Measurements from ENCODE around the gene DCDC1.

DNA sequence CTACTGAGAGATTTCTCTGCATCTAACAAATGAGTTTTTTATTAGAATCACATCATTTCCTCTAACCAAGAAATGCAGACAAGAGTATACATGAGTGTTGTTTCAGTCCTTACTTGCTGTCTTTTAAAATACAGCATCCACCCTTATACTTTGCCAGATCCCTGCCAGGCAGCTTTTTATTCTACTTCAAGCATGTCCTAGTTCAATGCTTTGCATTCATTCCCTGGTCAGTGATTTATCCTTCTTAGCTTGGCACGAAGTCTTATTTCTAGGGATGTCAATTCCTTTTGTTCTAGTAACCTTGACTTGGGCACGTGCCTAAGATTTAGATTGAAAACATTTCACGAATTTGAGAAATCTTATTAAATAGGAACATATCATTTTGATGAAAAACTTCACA is 476.2 kb downstream of the DCDC1 start:
- TF ChIP-seq, protein P1, sequence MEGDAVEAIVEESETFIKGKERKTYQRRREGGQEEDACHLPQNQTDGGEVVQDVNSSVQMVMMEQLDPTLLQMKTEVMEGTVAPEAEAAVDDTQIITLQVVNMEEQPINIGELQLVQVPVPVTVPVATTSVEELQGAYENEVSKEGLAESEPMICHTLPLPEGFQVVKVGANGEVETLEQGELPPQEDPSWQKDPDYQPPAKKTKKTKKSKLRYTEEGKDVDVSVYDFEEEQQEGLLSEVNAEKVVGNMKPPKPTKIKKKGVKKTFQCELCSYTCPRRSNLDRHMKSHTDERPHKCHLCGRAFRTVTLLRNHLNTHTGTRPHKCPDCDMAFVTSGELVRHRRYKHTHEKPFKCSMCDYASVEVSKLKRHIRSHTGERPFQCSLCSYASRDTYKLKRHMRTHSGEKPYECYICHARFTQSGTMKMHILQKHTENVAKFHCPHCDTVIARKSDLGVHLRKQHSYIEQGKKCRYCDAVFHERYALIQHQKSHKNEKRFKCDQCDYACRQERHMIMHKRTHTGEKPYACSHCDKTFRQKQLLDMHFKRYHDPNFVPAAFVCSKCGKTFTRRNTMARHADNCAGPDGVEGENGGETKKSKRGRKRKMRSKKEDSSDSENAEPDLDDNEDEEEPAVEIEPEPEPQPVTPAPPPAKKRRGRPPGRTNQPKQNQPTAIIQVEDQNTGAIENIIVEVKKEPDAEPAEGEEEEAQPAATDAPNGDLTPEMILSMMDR (IDR thresholded peaks at IDR 0.05; ENCODE audit: low read depth, low read length): no peak
- TF ChIP-seq EZH2phosphoT487 (IDR thresholded peaks at IDR 0.05; ENCODE audit: low read depth): no peak
